ENCODE results near the gene HILPDA. TPM values are rescaled to one million over a fixed set of nuclear protein-coding genes. Genes with fewer than 3 reads are reported as not detected.

The HILPDA gene
- total RNA-seq, 1 experiment from 2014 or later: 32.2 TPM

GRCh38 chr7:128410451-128410753, 45.3 kb upstream of the HILPDA start:
- Histone ChIP-seq H4K20me1 (ENCODE audit: insufficient read depth, low read depth, low read length) (peaks cover 7% of the 10 kb centered on the region), H3K4me3 (ENCODE audit: low read length) (peak overlapping the region; percentile 83)

GRCh38 chr7:128415217-128415785, 40.4 kb upstream of the HILPDA start:
- Histone ChIP-seq H3K79me2 (ENCODE audit: low read length) (no peaks in the 10 kb centered on the region), H3K4me3 (ENCODE audit: low read length) (no peak overlapping the region), H3K9me3 (ENCODE audit: low read length) (no peaks in the 10 kb centered on the region), H3K9ac (ENCODE audit: low read length) (no peak overlapping the region), H3K27ac (ENCODE audit: low read length) (no peak overlapping the region), H3K9me2 (replicated peaks; ENCODE audit: insufficient read depth, low read length) (no peaks in the 10 kb centered on the region), H3K27me3 (ENCODE audit: low read length) (no peaks in the 10 kb centered on the region), H3K4me1 (ENCODE audit: low read length) (peaks cover 3% of the 10 kb centered on the region), H3K36me3 (ENCODE audit: insufficient read depth, low read length) (no peaks in the 10 kb centered on the region), H4K20me1 (ENCODE audit: insufficient read depth, low read depth, low read length) (no peaks in the 10 kb centered on the region), H2AFZ (ENCODE audit: low read length) (no peak overlapping the region), H3K4me2 (ENCODE audit: low read depth, low read length, poor library complexity, severe bottlenecking) (no peak overlapping the region)
- DNase-seq: no peak

More at GRCh38 chr7:128410451-128410753, 45.3 kb upstream of the HILPDA start:
- DNase-seq: no peak
- Histone ChIP-seq H3K36me3 (ENCODE audit: insufficient read depth, low read length) (no peaks in the 10 kb centered on the region), H3K9me2 (replicated peaks; ENCODE audit: insufficient read depth, low read length) (no peaks in the 10 kb centered on the region), H3K4me2 (ENCODE audit: low read depth, low read length, poor library complexity, severe bottlenecking) (peak overlapping the region; percentile 99), H2AFZ (ENCODE audit: low read length) (peak overlapping the region; percentile 94; the same call in 1 of the 2 replicates), H3K27ac (ENCODE audit: low read length) (no peak overlapping the region), H3K9me3 (ENCODE audit: low read length) (no peaks in the 10 kb centered on the region), H3K9ac (ENCODE audit: low read length) (peak overlapping the region; percentile 72), H3K27me3 (ENCODE audit: low read length) (no peaks in the 10 kb centered on the region), H3K4me1 (ENCODE audit: low read length) (peaks cover 25% of the 10 kb centered on the region), H3K79me2 (ENCODE audit: low read length) (peaks cover 1% of the 10 kb centered on the region)

GRCh38 chr7:128417071-128417470, 38.6 kb upstream of the HILPDA start:
- no peaks in the 10 kb centered on the region for H3K79me2 ChIP-seq (ENCODE audit: low read length)
- no peak overlapping the region for H2AFZ ChIP-seq (ENCODE audit: low read length)
- H3K36me3 ChIP-seq (ENCODE audit: insufficient read depth, low read length): no peaks in the 10 kb centered on the region
- no peak overlapping the region for H3K4me3 ChIP-seq (ENCODE audit: low read length)
- H4K20me1 ChIP-seq (ENCODE audit: insufficient read depth, low read depth, low read length): no peaks in the 10 kb centered on the region
- no peak overlapping the region for H3K4me2 ChIP-seq (ENCODE audit: low read depth, low read length, poor library complexity, severe bottlenecking)
- H3K9me3 ChIP-seq (ENCODE audit: low read length): no peaks in the 10 kb centered on the region
- no peaks in the 10 kb centered on the region for H3K27me3 ChIP-seq (ENCODE audit: low read length)
- H3K9ac ChIP-seq (ENCODE audit: low read length): no peak overlapping the region
- DNase-seq: no peak
- H3K4me1 ChIP-seq (ENCODE audit: low read length): no peaks in the 10 kb centered on the region
- H3K27ac ChIP-seq (ENCODE audit: low read length): no peak overlapping the region
- no peaks in the 10 kb centered on the region for H3K9me2 ChIP-seq (replicated peaks; ENCODE audit: insufficient read depth, low read length)

GRCh38 chr7:128419257-128419656, 36.4 kb upstream of the HILPDA start:
- H3K9ac ChIP-seq (ENCODE audit: low read length): no peak overlapping the region
- H4K20me1 ChIP-seq (ENCODE audit: insufficient read depth, low read depth, low read length): no peaks in the 10 kb centered on the region
- H2AFZ ChIP-seq (ENCODE audit: low read length): no peak overlapping the region
- DNase-seq: no peak
- H3K9me3 ChIP-seq (ENCODE audit: low read length): no peaks in the 10 kb centered on the region
- no peaks in the 10 kb centered on the region for H3K79me2 ChIP-seq (ENCODE audit: low read length)
- H3K27ac ChIP-seq (ENCODE audit: low read length): no peak overlapping the region
- H3K4me3 ChIP-seq (ENCODE audit: low read length): no peak overlapping the region
- no peaks in the 10 kb centered on the region for H3K36me3 ChIP-seq (ENCODE audit: insufficient read depth, low read length)
- H3K9me2 ChIP-seq (replicated peaks; ENCODE audit: insufficient read depth, low read length): no peaks in the 10 kb centered on the region
- no peak overlapping the region for H3K4me2 ChIP-seq (ENCODE audit: low read depth, low read length, poor library complexity, severe bottlenecking)
- no peaks in the 10 kb centered on the region for H3K4me1 ChIP-seq (ENCODE audit: low read length)
- H3K27me3 ChIP-seq (ENCODE audit: low read length): no peaks in the 10 kb centered on the region

GRCh38 chr7:128420773-128421172, 34.9 kb upstream of the HILPDA start:
- Histone ChIP-seq H3K4me1 (ENCODE audit: low read length) (no peaks in the 10 kb centered on the region), H4K20me1 (ENCODE audit: insufficient read depth, low read depth, low read length) (no peaks in the 10 kb centered on the region), H2AFZ (ENCODE audit: low read length) (no peak overlapping the region), H3K4me2 (ENCODE audit: low read depth, low read length, poor library complexity, severe bottlenecking) (no peak overlapping the region), H3K27ac (ENCODE audit: low read length) (no peak overlapping the region), H3K9me2 (replicated peaks; ENCODE audit: insufficient read depth, low read length) (no peaks in the 10 kb centered on the region), H3K36me3 (ENCODE audit: insufficient read depth, low read length) (no peaks in the 10 kb centered on the region), H3K9ac (ENCODE audit: low read length) (no peak overlapping the region), H3K79me2 (ENCODE audit: low read length) (no peaks in the 10 kb centered on the region), H3K9me3 (ENCODE audit: low read length) (no peaks in the 10 kb centered on the region), H3K27me3 (ENCODE audit: low read length) (no peaks in the 10 kb centered on the region), H3K4me3 (ENCODE audit: low read length) (no peak overlapping the region)
- DNase-seq: no peak

- no peaks in the 10 kb centered on the region for H3K9me3 ChIP-seq (ENCODE audit: low read length)
- no peak overlapping the region for H3K9ac ChIP-seq (ENCODE audit: low read length)
- H4K20me1 ChIP-seq (ENCODE audit: insufficient read depth, low read depth, low read length): no peaks in the 10 kb centered on the region
- H3K36me3 ChIP-seq (ENCODE audit: insufficient read depth, low read length): no peaks in the 10 kb centered on the region
- H3K27ac ChIP-seq (ENCODE audit: low read length): no peak overlapping the region
- H3K4me1 ChIP-seq (ENCODE audit: low read length): no peaks in the 10 kb centered on the region
- no peak overlapping the region for H3K4me3 ChIP-seq (ENCODE audit: low read length)
- H2AFZ ChIP-seq (ENCODE audit: low read length): no peak overlapping the region
- no peak overlapping the region for H3K4me2 ChIP-seq (ENCODE audit: low read depth, low read length, poor library complexity, severe bottlenecking)
- DNase-seq: no peak
- H3K27me3 ChIP-seq (ENCODE audit: low read length): no peaks in the 10 kb centered on the region
- H3K9me2 ChIP-seq (replicated peaks; ENCODE audit: insufficient read depth, low read length): no peaks in the 10 kb centered on the region
- no peaks in the 10 kb centered on the region for H3K79me2 ChIP-seq (ENCODE audit: low read length)
Observed at GRCh38 chr7:128421384-128421783, 34.3 kb upstream of the HILPDA start.

GRCh38 chr7:128422037-128422436, 33.6 kb upstream of the HILPDA start:
- H3K27ac ChIP-seq (ENCODE audit: low read length): no peak overlapping the region
- no peaks in the 10 kb centered on the region for H3K9me2 ChIP-seq (replicated peaks; ENCODE audit: insufficient read depth, low read length)
- H4K20me1 ChIP-seq (ENCODE audit: insufficient read depth, low read depth, low read length): no peaks in the 10 kb centered on the region
- H3K9me3 ChIP-seq (ENCODE audit: low read length): no peaks in the 10 kb centered on the region
- H3K9ac ChIP-seq (ENCODE audit: low read length): no peak overlapping the region
- no peak overlapping the region for H2AFZ ChIP-seq (ENCODE audit: low read length)
- no peak for DNase-seq
- H3K4me1 ChIP-seq (ENCODE audit: low read length): no peaks in the 10 kb centered on the region
- no peak overlapping the region for H3K4me3 ChIP-seq (ENCODE audit: low read length)
- no peaks in the 10 kb centered on the region for H3K79me2 ChIP-seq (ENCODE audit: low read length)
- no peaks in the 10 kb centered on the region for H3K36me3 ChIP-seq (ENCODE audit: insufficient read depth, low read length)
- H3K4me2 ChIP-seq (ENCODE audit: low read depth, low read length, poor library complexity, severe bottlenecking): no peak overlapping the region
- no peaks in the 10 kb centered on the region for H3K27me3 ChIP-seq (ENCODE audit: low read length)

GRCh38 chr7:128422842-128423241, 32.8 kb upstream of the HILPDA start:
- H3K9ac ChIP-seq (ENCODE audit: low read length): no peak overlapping the region
- no peaks in the 10 kb centered on the region for H4K20me1 ChIP-seq (ENCODE audit: insufficient read depth, low read depth, low read length)
- H3K36me3 ChIP-seq (ENCODE audit: insufficient read depth, low read length): no peaks in the 10 kb centered on the region
- H3K4me2 ChIP-seq (ENCODE audit: low read depth, low read length, poor library complexity, severe bottlenecking): no peak overlapping the region
- H3K27me3 ChIP-seq (ENCODE audit: low read length): no peaks in the 10 kb centered on the region
- no peaks in the 10 kb centered on the region for H3K9me3 ChIP-seq (ENCODE audit: low read length)
- H3K4me1 ChIP-seq (ENCODE audit: low read length): no peaks in the 10 kb centered on the region
- H3K79me2 ChIP-seq (ENCODE audit: low read length): no peaks in the 10 kb centered on the region
- H3K27ac ChIP-seq (ENCODE audit: low read length): no peak overlapping the region
- DNase-seq: no peak
- no peak overlapping the region for H3K4me3 ChIP-seq (ENCODE audit: low read length)
- no peaks in the 10 kb centered on the region for H3K9me2 ChIP-seq (replicated peaks; ENCODE audit: insufficient read depth, low read length)
- H2AFZ ChIP-seq (ENCODE audit: low read length): no peak overlapping the region
